IPS-18c (cell line): ENCODE results near the gene TBC1D25.

ENCODE experiments used
- H3K4me3 ChIP-seq: 2 replicates; pipeline ENCODE4 v1.7.0; 2013; ENCODE audit warnings: low read depth, mild to moderate bottlenecking, low read length, moderate library complexity; ENCODE audit not compliant: insufficient read depth
- H3K9me3 ChIP-seq: one replicate; pipeline ENCODE4 v1.6.1; 2013; ENCODE audit warnings: mild to moderate bottlenecking, low read length, moderate library complexity; ENCODE audit not compliant: control insufficient read depth, insufficient read depth

TBC1D25 gene, protein sequence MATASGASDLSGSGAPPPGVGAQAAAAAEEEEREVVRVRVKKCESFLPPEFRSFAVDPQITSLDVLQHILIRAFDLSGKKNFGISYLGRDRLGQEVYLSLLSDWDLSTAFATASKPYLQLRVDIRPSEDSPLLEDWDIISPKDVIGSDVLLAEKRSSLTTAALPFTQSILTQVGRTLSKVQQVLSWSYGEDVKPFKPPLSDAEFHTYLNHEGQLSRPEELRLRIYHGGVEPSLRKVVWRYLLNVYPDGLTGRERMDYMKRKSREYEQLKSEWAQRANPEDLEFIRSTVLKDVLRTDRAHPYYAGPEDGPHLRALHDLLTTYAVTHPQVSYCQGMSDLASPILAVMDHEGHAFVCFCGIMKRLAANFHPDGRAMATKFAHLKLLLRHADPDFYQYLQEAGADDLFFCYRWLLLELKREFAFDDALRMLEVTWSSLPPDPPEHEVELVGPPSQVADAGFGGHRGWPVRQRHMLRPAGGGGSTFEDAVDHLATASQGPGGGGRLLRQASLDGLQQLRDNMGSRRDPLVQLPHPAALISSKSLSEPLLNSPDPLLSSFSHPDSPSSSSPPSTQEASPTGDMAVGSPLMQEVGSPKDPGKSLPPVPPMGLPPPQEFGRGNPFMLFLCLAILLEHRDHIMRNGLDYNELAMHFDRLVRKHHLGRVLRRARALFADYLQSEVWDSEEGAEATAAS

DNA sequence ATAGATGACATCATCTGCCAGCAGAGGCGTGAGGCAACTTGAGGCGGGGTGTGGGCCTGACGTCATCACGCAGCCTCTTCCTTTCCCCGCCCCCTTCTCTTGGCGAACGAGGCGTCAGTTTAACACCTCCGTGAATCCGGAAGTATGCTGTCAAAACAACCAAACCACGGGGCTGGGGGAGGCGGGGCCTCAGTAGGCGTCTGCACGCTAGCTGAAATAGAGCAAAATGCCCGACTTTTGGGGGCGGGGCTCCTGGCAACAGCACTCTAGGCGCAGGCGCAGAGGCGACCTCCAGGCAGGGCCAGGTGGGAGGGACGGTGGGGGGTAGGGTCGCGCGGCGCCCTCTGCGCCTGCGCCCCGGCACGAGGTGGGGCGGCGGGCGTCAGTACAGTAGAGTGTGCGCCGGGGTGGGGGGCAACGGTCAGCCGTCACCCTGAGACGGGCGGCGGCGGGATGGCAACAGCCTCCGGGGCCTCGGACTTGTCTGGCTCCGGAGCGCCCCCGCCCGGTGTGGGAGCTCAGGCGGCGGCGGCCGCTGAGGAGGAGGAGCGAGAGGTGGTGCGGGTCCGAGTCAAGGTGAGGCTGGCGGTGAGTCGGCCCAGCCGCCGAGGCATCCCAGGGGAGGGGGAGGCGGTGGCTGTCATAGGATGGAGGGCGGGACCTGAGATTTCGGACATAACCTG is at the start of gene TBC1D25:
TSS of gene TBC1D25 (plus strand) at position 370 of the 683 bp plus-strand sequence. CDS start at position 454, 84 bp downstream.
- H3K9me3 ChIP-seq, result no peaks in the 10 kb centered on the region

DNA sequence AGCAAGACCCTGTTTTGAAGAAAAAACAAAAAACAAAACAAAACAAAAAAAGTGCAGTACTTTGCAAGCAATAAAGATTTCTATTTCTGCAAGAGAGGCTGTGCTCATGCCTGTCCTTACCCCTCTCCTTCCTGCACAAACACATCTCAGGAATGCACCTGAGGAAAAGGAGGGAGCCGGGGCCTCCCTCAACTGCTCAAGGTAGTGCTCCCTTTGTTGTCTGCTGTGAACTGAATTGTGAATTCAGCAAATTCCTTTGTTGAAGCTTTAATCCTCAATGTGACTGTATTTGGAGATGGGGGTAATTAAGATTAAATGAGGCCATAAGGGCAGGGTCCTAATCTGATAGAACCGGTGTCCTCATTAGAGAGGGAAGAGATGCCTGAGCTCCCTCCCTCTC is 49.6 kb upstream of the TBC1D25 start:
- Histone ChIP-seq H3K9me3 (peaks cover 12% of the 10 kb centered on the region), H3K4me3 (no peak overlapping the region)

More for the DNA sequence above, at the start of gene TBC1D25:
- H3K4me3 ChIP-seq, result peak within 1 kb of the TSS; percentile 74

DNA sequence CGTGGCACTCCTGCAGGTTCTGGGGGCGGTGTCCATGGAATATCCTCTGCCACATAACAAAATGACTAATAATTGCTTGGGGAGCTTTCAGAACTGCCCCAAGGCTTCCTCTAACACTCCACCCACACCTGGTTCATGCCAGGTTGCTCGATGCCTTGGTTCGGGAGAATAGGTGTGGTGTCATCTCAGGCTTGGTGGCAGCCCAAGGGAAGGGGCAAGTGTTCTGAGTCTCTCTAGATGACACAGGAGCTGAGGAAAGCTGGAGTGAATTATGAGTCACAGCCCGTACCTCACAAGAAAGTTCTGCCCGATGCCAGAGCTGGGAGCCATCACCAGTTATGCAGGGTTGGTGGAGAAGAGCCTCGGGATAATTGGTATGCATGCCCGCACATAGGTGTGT is 48.9 kb upstream of the TBC1D25 start:
- Histone ChIP-seq H3K4me3 (no peak overlapping the region), H3K9me3 (peaks cover 12% of the 10 kb centered on the region)

DNA sequence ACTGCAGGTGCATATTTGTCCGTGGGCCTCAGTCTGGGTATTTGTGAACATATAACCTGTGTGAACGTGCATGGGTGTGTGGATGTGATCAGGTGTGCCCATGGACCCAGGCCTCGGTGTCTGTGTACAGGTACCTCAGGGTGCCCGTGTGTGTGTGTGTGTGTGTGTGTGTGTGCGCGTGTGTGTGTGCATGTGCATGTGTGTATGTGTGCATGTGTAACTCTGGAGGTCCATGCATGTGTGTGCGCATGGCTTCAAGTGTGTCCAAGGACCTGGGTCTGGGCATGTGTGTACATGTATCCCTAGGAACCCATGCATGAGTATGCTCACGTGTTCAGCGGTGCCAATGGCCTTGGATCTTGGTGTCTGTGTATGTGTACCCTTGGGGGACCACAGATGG is 47.7 kb upstream of the TBC1D25 start:
- H3K9me3 ChIP-seq, result peaks cover 12% of the 10 kb centered on the region

DNA sequence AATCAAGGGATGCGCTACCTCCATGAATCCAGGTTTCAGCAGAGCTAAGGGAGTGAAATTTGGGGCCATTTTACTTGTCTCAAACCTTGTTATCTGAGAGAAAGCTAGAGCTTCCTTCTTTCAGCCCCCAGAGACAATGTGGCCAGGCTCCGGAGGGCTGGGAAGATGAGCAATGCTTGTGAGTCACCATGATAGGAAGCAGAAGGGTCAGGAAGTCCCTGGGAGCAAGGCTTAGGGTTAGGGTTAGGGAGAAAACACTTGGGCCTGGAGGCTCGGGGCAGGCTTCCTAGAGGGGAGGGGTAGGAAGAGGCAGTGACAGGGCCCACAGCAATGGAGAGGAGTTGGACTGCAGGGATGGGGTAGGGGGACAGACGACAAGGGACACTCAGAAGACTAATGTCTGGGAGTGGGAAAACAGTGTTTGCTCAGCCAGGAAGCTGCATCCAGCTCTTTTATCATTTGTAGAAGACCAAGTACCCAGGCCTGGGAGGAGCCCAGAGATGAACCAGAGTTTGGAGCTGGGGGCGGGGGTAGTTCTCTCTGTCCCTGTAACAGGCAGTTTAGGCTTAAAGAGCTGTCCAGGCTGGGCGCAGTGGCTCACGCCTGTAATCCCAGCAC is 47.1 kb upstream of the TBC1D25 start:
- H3K9me3 ChIP-seq, result peaks cover 12% of the 10 kb centered on the region

More for the DNA sequence above, 47.7 kb upstream of the TBC1D25 start:
- H3K4me3 ChIP-seq, result no peak overlapping the region; the same call in 1 of the 2 replicates

DNA sequence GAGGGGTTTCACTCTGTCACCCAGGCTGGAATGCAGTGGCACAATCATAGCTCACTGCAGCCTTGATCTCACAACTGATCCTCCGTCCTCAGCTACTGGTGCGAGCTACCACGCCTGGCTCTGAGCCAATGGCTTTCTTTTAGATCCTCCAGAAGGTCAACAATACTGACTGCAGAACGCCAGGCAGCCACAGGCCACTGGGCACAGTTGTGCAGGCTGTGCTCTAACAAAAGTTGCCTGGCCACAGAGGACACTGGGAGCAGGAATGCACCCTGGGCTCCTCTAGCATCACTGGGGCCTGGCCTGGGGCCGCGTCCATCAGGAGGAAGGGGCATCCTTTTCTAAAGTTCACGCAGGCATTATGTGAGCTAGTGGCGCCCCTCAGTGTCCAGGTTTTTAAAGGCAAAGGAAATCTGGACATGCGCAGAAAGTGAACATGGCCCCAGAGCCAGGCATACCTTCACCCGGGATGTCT is 45.6 kb upstream of the TBC1D25 start:
- H3K4me3 ChIP-seq, result no peak overlapping the region
- peaks cover 5% of the 10 kb centered on the region for H3K9me3 ChIP-seq

More for the DNA sequence above, 47.1 kb upstream of the TBC1D25 start:
- no peak overlapping the region for H3K4me3 ChIP-seq

DNA sequence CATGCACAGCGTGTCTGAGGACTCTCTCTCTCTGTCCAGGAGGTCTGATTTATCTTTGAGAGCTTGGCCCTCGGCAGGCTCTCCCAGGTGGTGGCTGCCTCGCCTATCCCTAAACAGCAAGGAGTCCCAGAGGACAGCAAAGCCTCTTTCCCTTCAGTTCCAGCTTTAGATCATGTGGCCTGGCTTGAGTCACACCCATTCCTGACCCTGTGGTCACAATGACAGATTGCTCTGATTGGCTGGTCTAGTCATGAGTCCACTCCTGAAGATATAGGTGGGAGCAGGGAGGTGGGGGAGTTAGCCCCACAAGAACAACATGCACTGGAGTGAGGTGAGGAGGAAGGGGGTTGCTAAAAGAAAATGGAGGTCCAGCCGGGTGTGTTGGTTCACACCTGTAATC is 42.9 kb upstream of the TBC1D25 start:
- Histone ChIP-seq H3K9me3 (peaks cover 9% of the 10 kb centered on the region), H3K4me3 (no peak overlapping the region)

DNA sequence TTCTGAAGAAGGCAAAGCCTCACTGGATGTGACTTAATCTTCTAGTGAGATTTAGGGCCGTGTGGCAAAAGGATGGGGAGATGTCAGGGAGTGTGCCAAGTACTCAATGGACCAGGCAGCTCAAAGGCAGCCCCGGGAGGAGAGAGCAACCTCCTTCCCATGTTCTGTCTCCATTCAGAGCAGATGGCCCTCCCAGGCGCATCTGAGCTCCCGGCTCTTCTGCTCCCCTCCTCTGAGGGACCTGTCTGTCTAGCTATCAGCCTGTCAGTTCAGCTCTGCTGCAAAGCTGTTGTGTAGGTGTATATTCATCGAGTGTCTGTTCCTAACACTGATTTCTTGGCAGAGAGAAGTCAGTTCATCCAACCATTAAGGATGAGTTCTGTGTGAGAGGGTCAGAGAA is 41.6 kb upstream of the TBC1D25 start:
- no peak overlapping the region for H3K4me3 ChIP-seq
- peaks cover 9% of the 10 kb centered on the region for H3K9me3 ChIP-seq

DNA sequence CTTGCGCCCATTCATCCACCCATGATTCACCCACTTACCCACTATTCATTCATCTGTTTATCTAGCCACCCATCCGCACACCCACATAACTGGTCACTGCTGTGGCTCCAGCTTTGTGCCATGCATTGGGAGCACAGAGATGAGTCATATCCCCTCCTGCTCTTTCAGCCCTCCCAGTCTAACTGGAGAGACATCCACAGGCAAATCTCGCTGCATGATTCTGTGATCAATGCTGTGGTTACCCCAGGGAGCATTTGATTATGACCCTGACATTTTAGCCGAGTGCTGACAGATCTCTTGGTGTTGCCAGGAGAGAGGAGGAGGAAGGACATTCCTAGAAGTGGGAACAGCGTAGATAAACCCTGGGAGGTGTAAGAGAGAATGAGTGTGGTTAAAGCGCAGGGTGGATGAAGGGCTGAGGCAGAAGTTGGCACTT is 41.1 kb upstream of the TBC1D25 start:
- no peak overlapping the region for H3K4me3 ChIP-seq

DNA sequence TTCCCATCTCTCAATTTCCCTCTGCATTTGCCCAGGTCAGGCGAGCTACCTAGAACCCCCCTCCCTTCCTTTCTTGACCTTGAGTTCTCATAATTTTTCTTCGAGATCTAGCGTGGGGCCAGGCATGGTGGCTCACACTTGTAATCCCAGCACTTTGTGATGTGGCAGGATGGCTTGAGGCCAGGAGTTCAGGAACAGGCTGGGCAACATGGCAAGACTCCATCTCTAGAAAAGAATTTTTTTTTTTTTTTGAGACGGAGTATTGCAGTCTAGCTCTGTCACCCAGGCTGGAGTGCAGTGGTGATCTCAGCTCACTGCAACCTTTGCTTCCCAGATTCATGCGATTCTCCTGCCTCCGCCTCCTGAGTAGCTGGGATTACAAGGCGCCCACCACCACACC is 35.3 kb upstream of the TBC1D25 start:
- H3K4me3 ChIP-seq, result no peak overlapping the region
- H3K9me3 ChIP-seq, result peaks cover 3% of the 10 kb centered on the region

More for the DNA sequence above, 41.1 kb upstream of the TBC1D25 start:
- peaks cover 5% of the 10 kb centered on the region for H3K9me3 ChIP-seq

DNA sequence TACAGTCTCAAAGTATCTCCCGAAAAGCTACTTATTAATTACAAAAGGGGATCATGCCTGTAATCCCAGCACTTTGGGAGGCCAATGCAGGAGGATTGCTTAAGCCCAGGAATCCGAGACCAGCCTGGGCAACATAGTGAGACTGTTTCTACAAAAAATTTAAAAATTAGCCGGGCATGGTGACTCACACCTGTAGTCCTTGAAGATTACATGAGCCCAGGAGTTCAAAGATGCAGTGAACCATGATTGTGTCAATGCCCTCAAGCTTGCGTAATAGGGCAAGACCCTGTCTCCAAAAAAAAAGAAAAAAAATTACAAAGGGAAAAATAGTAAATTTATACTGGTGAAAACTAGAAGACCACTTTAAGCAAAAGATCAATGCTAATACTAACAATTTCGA is 34.0 kb upstream of the TBC1D25 start:
- peaks cover 4% of the 10 kb centered on the region for H3K9me3 ChIP-seq
- H3K4me3 ChIP-seq, result no peak overlapping the region

DNA sequence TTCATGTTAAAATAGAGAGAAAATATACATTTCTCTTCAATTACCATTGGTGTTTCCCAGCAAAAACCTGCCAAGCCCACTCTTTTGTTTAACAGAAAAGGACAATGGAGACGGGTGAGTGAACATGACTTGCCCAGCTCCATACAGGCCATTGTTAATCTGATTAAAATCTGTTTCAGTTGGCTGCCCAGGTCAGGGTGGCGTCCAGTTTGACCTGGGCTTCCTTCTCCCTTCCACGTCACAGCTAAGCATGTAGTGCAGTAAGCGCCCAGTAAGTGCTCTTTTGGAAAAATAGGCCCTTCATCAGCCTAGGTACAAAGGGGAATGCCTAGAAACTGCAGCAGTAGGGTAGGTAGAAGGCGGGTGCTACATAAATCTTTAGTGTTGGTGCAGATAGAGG is 32.3 kb upstream of the TBC1D25 start:
- no peak overlapping the region for H3K4me3 ChIP-seq
- H3K9me3 ChIP-seq, result peaks cover 6% of the 10 kb centered on the region

DNA sequence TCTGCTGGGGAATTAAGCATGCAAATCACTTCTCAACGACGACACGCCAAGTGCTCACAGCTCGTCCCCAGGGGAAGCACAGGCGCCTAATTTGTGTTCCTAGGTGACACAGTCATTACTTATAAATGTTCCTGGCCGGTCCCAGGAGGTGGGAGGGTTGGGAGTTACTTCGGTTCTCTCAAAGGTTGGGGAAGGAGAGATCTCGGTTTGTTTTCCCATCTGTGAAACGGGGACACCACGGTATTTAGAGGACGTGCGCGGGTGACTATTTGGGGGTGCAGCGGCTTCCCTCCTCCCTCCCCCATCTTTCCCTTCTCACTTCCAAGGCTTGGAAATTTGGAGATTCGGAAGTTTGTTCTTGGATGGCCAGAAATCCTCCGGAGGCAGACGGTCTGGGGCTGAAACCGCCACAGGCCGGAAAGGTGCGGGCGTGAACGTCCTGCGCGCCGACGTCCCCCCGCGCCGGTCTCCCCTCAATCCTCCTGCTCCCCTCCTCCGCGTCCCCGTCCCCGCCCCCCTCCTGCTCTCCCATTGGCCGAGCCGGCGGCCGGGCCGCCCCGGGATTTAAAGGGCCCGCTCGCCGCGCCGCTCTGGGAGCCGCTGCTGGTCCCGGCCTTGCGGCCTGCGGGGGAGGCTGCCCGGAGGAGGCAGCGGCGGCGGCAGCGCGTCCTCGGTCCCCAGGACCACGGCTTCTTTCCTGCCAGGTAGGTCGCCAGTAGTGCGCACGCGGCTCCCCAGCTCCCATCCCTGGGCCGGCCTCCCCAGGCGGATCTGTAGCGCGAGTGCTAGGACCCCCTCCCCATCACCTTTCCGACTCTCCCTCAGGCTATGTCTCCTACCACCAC is 30.9 kb upstream of the TBC1D25 start, which contains the start of gene PORCN:
TSS of gene PORCN (plus strand) at position 593 of the 845 bp plus-strand sequence. CDS start 829 bp downstream, outside the sequence.
- Histone ChIP-seq H3K4me3 (peak within 1 kb of the TSS; percentile 70), H3K9me3 (peaks cover 9% of the 10 kb centered on the region)

DNA sequence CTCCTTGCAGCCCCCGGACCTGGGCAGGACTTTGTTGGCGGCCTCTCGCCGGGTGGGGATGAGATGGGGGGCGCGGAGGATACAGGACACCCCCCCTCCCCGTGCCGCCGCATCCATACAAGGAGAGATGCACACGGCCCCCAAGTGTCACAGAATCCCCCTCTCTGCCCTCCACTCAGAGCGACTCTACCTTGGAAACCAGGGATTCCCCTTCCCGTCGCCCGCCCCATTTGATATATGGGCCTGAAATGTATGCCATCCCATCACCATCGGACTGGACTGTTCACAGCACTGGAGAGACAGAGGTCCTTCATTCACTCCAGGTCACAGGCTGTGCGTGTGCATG is 30.3 kb upstream of the TBC1D25 start:
- H3K4me3 ChIP-seq, result peak overlapping the region; percentile 70
- peaks cover 9% of the 10 kb centered on the region for H3K9me3 ChIP-seq

DNA sequence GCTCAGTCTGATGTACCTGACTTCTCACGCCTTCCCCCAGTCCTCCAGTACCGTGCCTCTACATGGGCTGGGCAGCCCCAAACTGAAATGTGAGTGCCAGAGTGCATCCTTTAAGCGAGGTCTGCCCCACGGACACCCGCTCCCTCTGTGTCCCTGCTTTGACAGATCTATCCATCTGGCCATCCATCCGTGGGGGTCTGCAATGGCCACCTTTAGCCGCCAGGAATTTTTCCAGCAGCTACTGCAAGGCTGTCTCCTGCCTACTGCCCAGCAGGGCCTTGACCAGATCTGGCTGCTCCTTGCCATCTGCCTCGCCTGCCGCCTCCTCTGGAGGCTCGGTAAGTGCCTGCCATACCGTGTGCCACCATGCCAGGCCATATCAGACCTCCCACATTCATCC is 29.9 kb upstream of the TBC1D25 start:
- Histone ChIP-seq H3K9me3 (peaks cover 9% of the 10 kb centered on the region), H3K4me3 (peak overlapping the region; percentile 70; the same call in 1 of the 2 replicates)

DNA sequence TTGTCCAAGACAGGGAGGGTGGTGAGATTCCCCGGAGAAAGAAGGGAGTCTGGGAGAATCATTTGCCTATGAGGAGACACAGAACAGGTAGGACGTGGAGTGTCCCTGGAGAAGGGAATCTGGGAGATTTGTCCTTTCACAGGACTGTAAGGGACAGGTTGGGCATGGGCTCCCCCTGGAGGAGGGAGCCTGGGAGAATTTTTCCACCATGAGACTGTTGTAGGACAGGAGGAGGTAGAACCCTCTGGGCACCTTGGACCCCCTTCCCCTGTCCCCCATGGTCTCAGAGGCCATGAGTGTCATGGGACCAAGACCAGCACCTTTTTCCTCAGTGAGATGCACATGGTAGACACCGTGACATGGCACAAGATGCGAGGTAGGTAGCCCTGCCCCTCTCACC is 28.0 kb upstream of the TBC1D25 start:
- no peak overlapping the region for H3K4me3 ChIP-seq
- peaks cover 9% of the 10 kb centered on the region for H3K9me3 ChIP-seq
